Embryonic facial prominence (tissue), 1 donor: ENCODE measurements around the gene AUH.

Experiments
- DNase-seq: peaks from one replicate; pipeline ENCODE4 v3.0.0-alpha.2; 2016; ENCODE audit errors: extremely low spot score

AUH gene

GRCh38 chr9:91188719-91189590 is 172.8 kb downstream of the AUH start:
- DNase-seq: no peak

- no peak for DNase-seq
Observed at GRCh38 chr9:91187965-91188344, 173.8 kb downstream of the AUH start.

- DNase-seq: no peak
Observed at GRCh38 chr9:91187311-91187964, 174.3 kb downstream of the AUH start.

GRCh38 chr9:91186632-91187108 is 175.0 kb downstream of the AUH start:
- DNase-seq: no peak

GRCh38 chr9:91185193-91185886 is 176.4 kb downstream of the AUH start:
- no peak for DNase-seq

GRCh38 chr9:91182429-91183225 is 179.1 kb downstream of the AUH start:
- DNase-seq: no peak

GRCh38 chr9:91181541-91181940 is 180.2 kb downstream of the AUH start:
- no peak for DNase-seq

- no peak for DNase-seq
Observed at GRCh38 chr9:91180930-91181268, 180.8 kb downstream of the AUH start.

- no peak for DNase-seq
Observed at GRCh38 chr9:91180240-91180929, 181.3 kb downstream of the AUH start.

- DNase-seq: no peak
Observed at GRCh38 chr9:91179237-91180138, 182.2 kb downstream of the AUH start.

GRCh38 chr9:91178281-91179236 is 183.2 kb downstream of the AUH start:
- no peak for DNase-seq

GRCh38 chr9:91177661-91178280 is 183.9 kb downstream of the AUH start:
- no peak for DNase-seq

- no peak for DNase-seq
Observed at GRCh38 chr9:91177081-91177480, 184.6 kb downstream of the AUH start.

- no peak for DNase-seq
Observed at GRCh38 chr9:91176426-91176825, 185.3 kb downstream of the AUH start.

GRCh38 chr9:91174772-91175171 is 186.9 kb downstream of the AUH start:
- DNase-seq: no peak

GRCh38 chr9:91172329-91172728 is 189.4 kb downstream of the AUH start:
- no peak for DNase-seq

- no peak for DNase-seq
Observed at GRCh38 chr9:91170951-91171350, 190.8 kb downstream of the AUH start.

GRCh38 chr9:91166796-91167366 is 194.8 kb downstream of the AUH start:
- no peak for DNase-seq
